Skeletal muscle tissue (tissue), 4 donors: Measurements from ENCODE around the gene ABL1. TPM values are rescaled to one million over a fixed set of nuclear protein-coding genes. Genes with fewer than 3 reads are reported as not detected.

Experiments
- H3K27ac ChIP-seq: one replicate; pipeline ENCODE4 v1.7.0; 2013; ENCODE audit warnings: mild to moderate bottlenecking, low read depth, low read length, inconsistent platforms
- H3K27me3 ChIP-seq, 3 donors: one replicate each; pipeline ENCODE4 v1.7.0; 2013; ENCODE audit warnings: low read length in 3 of 3; ENCODE audit not compliant: control insufficient read depth in 3 of 3, insufficient read depth in 3 of 3
- H3K36me3 ChIP-seq, 3 donors: one replicate each; pipeline ENCODE4 v1.7.0; 2013; ENCODE audit warnings: low read length in 3 of 3; ENCODE audit not compliant: control insufficient read depth in 3 of 3, insufficient read depth in 3 of 3
- H3K4me1 ChIP-seq, 3 donors: one replicate each; pipeline ENCODE4 v1.7.0; 2013; ENCODE audit warnings: low read length in 3 of 3, mild to moderate bottlenecking in 3 of 3; ENCODE audit not compliant: control insufficient read depth in 3 of 3, insufficient read depth in 3 of 3
- H3K4me3 ChIP-seq, 3 donors: one replicate each; pipeline ENCODE4 v1.7.0; 2013; ENCODE audit warnings: low read length in 3 of 3
- H3K9ac ChIP-seq, 3 donors: one replicate each; pipeline ENCODE4 v1.7.0; 2013; ENCODE audit warnings: low read length in 3 of 3, mild to moderate bottlenecking in 3 of 3, moderate library complexity in 2 of 3, low read depth in 1 of 3
- H3K9me3 ChIP-seq, 3 donors: one replicate each; pipeline ENCODE4 v1.7.0; 2013; ENCODE audit warnings: low read length in 3 of 3; ENCODE audit not compliant: control insufficient read depth in 3 of 3
- total RNA-seq: library from RNA; depleted of rRNA; stranded (reverse); fragments of >200 nt; gene quantifications from one replicate; pipeline ENCODE4 v1.2.3, GENCODE V29; 2014
- donor health status: Osteomylitis.

ABL1 gene
- total RNA-seq, 1 donor from 2014 or later, result 27.7 TPM

DNA sequence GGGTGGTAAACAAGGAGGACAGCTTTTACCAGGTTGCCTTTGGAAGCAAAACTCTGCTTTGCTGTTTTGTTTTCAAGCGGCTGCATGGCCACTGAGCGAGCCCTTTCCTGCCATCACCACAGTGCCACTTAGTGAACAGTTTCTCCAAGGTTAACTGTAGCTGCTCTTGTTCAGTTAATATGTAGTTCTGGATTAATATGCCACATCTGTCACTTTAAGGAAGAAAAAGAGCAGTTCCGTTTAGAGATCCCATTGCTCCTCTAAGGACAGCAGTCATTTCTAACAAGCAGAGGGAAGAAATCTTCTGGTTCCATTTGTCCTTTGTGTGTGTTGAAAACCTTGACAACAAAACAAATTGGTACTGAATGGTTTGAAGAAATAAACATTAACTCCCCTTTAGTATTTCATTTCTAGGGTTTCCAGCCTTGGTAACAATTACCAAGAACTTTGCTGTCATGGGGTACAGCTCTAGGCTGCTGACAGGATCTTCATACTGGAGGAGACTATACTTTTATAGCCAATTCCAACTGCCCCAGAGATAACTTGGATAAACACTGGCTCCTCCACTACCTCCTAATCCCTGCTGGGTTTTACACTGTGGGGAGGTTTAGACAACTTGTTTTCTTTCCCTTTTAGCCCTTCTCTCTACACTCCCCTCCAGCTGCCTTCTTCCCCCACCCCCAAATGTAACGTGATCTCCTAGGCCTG lies 10.3 kb upstream of the ABL1 start:
- Histone ChIP-seq H3K27ac (peak overlapping the region; percentile 53), H3K9ac (peak overlapping the region in 2 of 3 donors; percentile 34 to 65), H3K4me3 (peak overlapping the region in 2 of 3 donors; percentile 16 to 24), H3K27me3 (no peaks in the 10 kb centered on the region), H3K9me3 (no peaks in the 10 kb centered on the region), H3K36me3 (no peaks in the 10 kb centered on the region), H3K4me1 (peaks cover 27 to 36% (median 29%) of the 10 kb centered on the region in 3 donors)

DNA sequence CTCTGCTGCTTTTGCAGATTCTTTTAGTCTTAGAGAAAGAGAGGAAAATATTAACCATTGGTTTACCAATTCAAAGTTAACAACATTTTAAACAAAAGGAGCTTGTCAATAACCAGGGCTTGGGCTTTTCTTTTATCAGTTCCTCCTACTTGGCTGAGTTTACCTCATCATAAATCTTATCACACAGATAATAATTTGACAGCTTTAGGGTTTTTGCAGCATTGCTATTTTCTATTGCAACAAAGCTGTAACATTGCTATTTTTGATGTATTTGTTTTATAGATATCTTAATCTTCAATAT lies 9.8 kb upstream of the ABL1 start:
- Histone ChIP-seq H3K9ac (peak overlapping the region in 1 of 3 donors; percentile 34), H3K4me1 (peaks cover 30 to 35% (median 32%) of the 10 kb centered on the region in 3 donors), H3K36me3 (no peaks in the 10 kb centered on the region), H3K4me3 (peak overlapping the region in 1 of 3 donors; percentile 24), H3K9me3 (no peaks in the 10 kb centered on the region), H3K27ac (peak overlapping the region; percentile 53), H3K27me3 (no peaks in the 10 kb centered on the region)

- Histone ChIP-seq H3K4me1 (peaks cover 32 to 35% (median 32%) of the 10 kb centered on the region in 3 donors), H3K9me3 (no peaks in the 10 kb centered on the region), H3K27me3 (no peaks in the 10 kb centered on the region), H3K4me3 (no peak overlapping the region), H3K9ac (peak overlapping the region in 2 of 3 donors; percentile 14 to 40), H3K27ac (peak overlapping the region; percentile 2), H3K36me3 (no peaks in the 10 kb centered on the region)
These were observed 9.2 kb upstream of the ABL1 start for GRCh38 chr9:130825809-130826208.

GRCh38 chr9:130829762-130830161 lies 5.3 kb upstream of the ABL1 start:
- Histone ChIP-seq H3K9me3 (no peaks in the 10 kb centered on the region), H3K4me1 (peaks cover 32 to 36% (median 32%) of the 10 kb centered on the region in 3 donors), H3K4me3 (no peak overlapping the region), H3K27ac (no peak overlapping the region), H3K9ac (no peak overlapping the region), H3K36me3 (no peaks in the 10 kb centered on the region), H3K27me3 (no peaks in the 10 kb centered on the region)

DNA sequence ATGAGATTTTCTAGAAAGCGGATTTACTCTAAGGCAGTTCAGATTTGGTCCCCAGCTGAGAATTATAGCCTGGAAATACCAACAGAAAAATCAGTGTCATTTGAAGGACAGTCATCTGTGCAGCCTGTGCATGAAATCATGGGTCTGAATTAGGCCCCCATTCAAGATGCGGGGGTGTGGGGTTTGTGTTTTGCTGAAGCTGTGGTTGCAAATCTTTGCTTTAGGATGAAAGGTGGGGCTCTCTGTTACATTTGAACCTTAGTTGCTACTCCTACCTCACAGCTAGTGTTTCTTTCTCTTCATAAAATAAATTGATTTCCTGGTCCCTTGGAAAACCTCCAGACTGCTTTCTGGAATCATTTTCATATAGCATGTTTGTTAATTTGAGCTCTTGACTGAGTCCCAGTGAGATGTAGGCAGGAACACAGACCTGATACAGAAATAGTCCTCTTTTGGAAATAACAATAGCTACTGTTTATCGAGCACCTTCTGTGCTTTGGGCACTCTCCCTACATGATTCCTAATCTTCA lies 4.8 kb upstream of the ABL1 start:
- Histone ChIP-seq H3K27ac (no peak overlapping the region), H3K4me3 (no peak overlapping the region), H3K4me1 (peaks cover 27 to 31% (median 27%) of the 10 kb centered on the region in 3 donors), H3K36me3 (no peaks in the 10 kb centered on the region), H3K9ac (no peak overlapping the region), H3K9me3 (no peaks in the 10 kb centered on the region), H3K27me3 (no peaks in the 10 kb centered on the region)

GRCh38 chr9:130831077-130831476 lies 4.0 kb upstream of the ABL1 start:
- Histone ChIP-seq H3K9me3 (no peaks in the 10 kb centered on the region), H3K36me3 (no peaks in the 10 kb centered on the region), H3K27me3 (no peaks in the 10 kb centered on the region), H3K4me3 (no peak overlapping the region), H3K9ac (no peak overlapping the region), H3K27ac (no peak overlapping the region), H3K4me1 (peaks cover 21 to 25% (median 23%) of the 10 kb centered on the region in 3 donors)

- peak overlapping the region in 1 of 3 donors; percentile 8 for H3K9ac ChIP-seq
- H3K4me1 ChIP-seq, result peaks cover 28 to 39% (median 31%) of the 10 kb centered on the region in 3 donors
- H3K27ac ChIP-seq, result peak overlapping the region; percentile 76
- no peaks in the 10 kb centered on the region for H3K27me3 ChIP-seq
- H3K4me3 ChIP-seq, result no peak overlapping the region
- no peaks in the 10 kb centered on the region for H3K9me3 ChIP-seq
- H3K36me3 ChIP-seq, result no peaks in the 10 kb centered on the region
These were observed 1.7 kb upstream of the ABL1 start for GRCh38 chr9:130833031-130833990.

DNA sequence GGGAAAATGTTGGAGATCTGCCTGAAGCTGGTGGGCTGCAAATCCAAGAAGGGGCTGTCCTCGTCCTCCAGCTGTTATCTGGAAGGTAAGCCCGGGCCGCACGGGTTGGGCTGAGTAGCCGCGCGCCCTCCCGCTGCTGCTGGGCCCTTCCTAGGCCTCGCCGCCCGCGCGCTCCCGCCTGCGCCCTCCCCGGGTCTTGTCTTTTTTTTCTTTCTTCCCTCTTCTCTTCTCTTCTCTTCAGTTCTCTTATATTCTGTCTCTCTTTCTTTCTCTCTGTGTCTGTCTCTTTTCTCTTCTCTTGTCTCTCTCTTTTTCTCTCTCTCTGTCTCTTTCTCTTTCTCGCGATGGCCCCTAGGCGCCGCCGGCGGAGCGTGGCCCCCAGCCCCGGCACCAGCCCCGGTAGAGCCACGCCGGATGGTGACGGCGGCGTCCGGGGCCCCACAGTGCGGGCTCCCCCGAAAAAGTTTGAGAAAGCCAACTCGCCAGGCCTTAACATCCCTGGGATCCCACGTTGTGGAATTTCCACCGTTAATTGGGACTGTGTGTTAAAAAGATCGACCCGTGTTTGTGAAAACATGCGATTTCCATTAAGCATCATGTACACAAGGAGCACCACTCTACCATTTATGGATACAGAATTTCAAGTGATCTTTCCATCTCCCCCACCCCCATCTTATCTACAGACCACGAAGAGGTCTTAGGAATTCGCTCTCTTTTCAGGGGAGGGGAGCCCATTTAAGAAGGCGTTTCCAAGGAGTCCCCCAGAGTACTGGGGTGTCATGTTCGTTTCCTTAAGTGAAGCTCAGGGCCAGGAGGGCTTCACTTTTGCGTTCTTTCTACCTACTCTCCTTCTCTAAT lies 616 bp downstream of the ABL1 start:
- Histone ChIP-seq H3K4me3 (peak overlapping the region; percentile 69 to 85 (median 75)), H3K9me3 (no peaks in the 10 kb centered on the region), H3K9ac (peak overlapping the region; percentile 84 to 86 (median 86)), H3K4me1 (peaks cover 30 to 53% (median 43%) of the 10 kb centered on the region in 3 donors), H3K27me3 (no peaks in the 10 kb centered on the region), H3K36me3 (no peaks in the 10 kb centered on the region), H3K27ac (peak overlapping the region; percentile 88)

- Histone ChIP-seq H3K27ac (peak overlapping the region; percentile 50), H3K4me1 (peaks cover 30 to 53% (median 41%) of the 10 kb centered on the region in 3 donors)
These were observed 2.0 kb downstream of the ABL1 start for GRCh38 chr9:130837002-130837511.

More at GRCh38 chr9:130837002-130837511, 2.0 kb downstream of the ABL1 start:
- H3K9ac ChIP-seq, result peak overlapping the region; percentile 4 to 54 (median 6)
- H3K4me3 ChIP-seq, result peak overlapping the region; percentile 16 to 55 (median 46)
- no peaks in the 10 kb centered on the region for H3K27me3 ChIP-seq
- H3K9me3 ChIP-seq, result no peaks in the 10 kb centered on the region
- no peaks in the 10 kb centered on the region for H3K36me3 ChIP-seq
